HepG2 (cell line): ENCODE results near the gene TBC1D1. TPM values are rescaled to one million over a fixed set of nuclear protein-coding genes. Genes with fewer than 3 reads are reported as not detected.

Experiments used
- DMTF1 ChIP-seq: sonication (generic); formaldehyde crosslinking; IDR thresholded peaks from 2 replicates; pipeline ENCODE4 v1.4.0; 2020; ENCODE audit warnings: mild to moderate bottlenecking, missing genetic modification reagents
- ELF4 ChIP-seq: sonication (generic); formaldehyde crosslinking; IDR thresholded peaks from 2 replicates; pipeline ENCODE4 v1.5.0; 2020; ENCODE audit warnings: missing genetic modification reagents, mild to moderate bottlenecking, moderate library complexity, borderline replicate concordance
- GABPA ChIP-seq, 2 experiments: IDR thresholded peaks; 2 replicates each; pipeline ENCODE4 v1.6.1; 2011 to 2016; ENCODE audit warnings: low read depth in 2 of 2, low read length in 1 of 2, missing biosample characterization in 1 of 2, missing genetic modification characterization in 1 of 2
- HNF1B ChIP-seq: sonication (generic); formaldehyde crosslinking; IDR thresholded peaks from 2 replicates; pipeline ENCODE4 v1.5.1; 2020; ENCODE audit warnings: mild to moderate bottlenecking, moderate library complexity, missing genetic modification reagents
- KDM6A ChIP-seq: IDR thresholded peaks from 2 replicates; pipeline ENCODE4 v1.6.1; 2016; ENCODE audit warnings: low read depth
- MBD4 ChIP-seq: IDR thresholded peaks from 2 replicates; pipeline ENCODE4 v1.6.1; 2012; ENCODE audit warnings: low read length, inconsistent platforms, borderline replicate concordance
- MTF2 ChIP-seq: sonication (generic); formaldehyde crosslinking; IDR thresholded peaks from 2 replicates; pipeline ENCODE4 v1.5.0; 2020; ENCODE audit warnings: missing genetic modification reagents, borderline replicate concordance
- MXD4 ChIP-seq: IDR thresholded peaks from 2 replicates; pipeline ENCODE4 v1.6.1; 2016; ENCODE audit warnings: mild to moderate bottlenecking, missing biosample characterization, missing genetic modification reagents
- NCOA1 ChIP-seq: sonication (generic); formaldehyde crosslinking; IDR thresholded peaks from 2 replicates; pipeline ENCODE4 v1.9.0; 2021; ENCODE audit warnings: missing genetic modification reagents
- NR2F6 ChIP-seq, 2 experiments: IDR thresholded peaks; 2 replicates each; pipeline ENCODE4 v1.6.1; 2016; ENCODE audit warnings: antibody characterized with exemption in 1 of 2, mild to moderate bottlenecking in 1 of 2
- PLSCR1 ChIP-seq: sonication (generic); formaldehyde crosslinking; IDR thresholded peaks from 2 replicates; pipeline ENCODE4 v1.5.0; 2020; ENCODE audit warnings: missing genetic modification reagents, mild to moderate bottlenecking, borderline replicate concordance
- SP1 ChIP-seq, 2 experiments: fragments of 450-650 bp in 1 of 2; sonication (generic) in 1 of 2; formaldehyde crosslinking in 1 of 2; IDR thresholded peaks; 2 replicates each; pipeline versions ENCODE4 v1.4.0 to v1.6.1; 2016 to 2020; ENCODE audit warnings: missing genetic modification reagents in 1 of 2
- SP140L ChIP-seq: sonication (generic); formaldehyde crosslinking; IDR thresholded peaks from 2 replicates; pipeline ENCODE4 v1.4.0; 2020; ENCODE audit warnings: missing genetic modification reagents, borderline replicate concordance
- TBL1XR1 ChIP-seq: fragments of 150-350 bp; IDR thresholded peaks from 2 replicates; pipeline ENCODE4 v1.6.1; 2014; ENCODE audit warnings: borderline replicate concordance, low read length; ENCODE audit not compliant: partially characterized antibody
- TMF1 ChIP-seq: sonication (generic); formaldehyde crosslinking; IDR thresholded peaks from 2 replicates; pipeline ENCODE4 v1.8.1; 2022; ENCODE audit warnings: low read depth, missing genetic modification reagents
- ZBTB3 ChIP-seq: sonication (generic); formaldehyde crosslinking; IDR thresholded peaks from 2 replicates; pipeline ENCODE4 v1.4.0; 2020; ENCODE audit warnings: low read depth, mild to moderate bottlenecking, moderate library complexity, missing genetic modification reagents, borderline replicate concordance
- ZBTB38 ChIP-seq: sonication (generic); formaldehyde crosslinking; IDR thresholded peaks from 2 replicates; pipeline ENCODE4 v1.5.1; 2020; ENCODE audit warnings: mild to moderate bottlenecking, missing genetic modification reagents
- ZFP82 ChIP-seq: sonication (generic); formaldehyde crosslinking; IDR thresholded peaks from 2 replicates; pipeline ENCODE4 v1.5.1; 2020; ENCODE audit warnings: mild to moderate bottlenecking, missing genetic modification reagents, borderline replicate concordance
- ZNF331 ChIP-seq: sonication (generic); formaldehyde crosslinking; IDR thresholded peaks from 2 replicates; pipeline ENCODE4 v1.4.0; 2020; ENCODE audit warnings: missing genetic modification reagents
- ZNF333 ChIP-seq: sonication (generic); formaldehyde crosslinking; IDR thresholded peaks from 2 replicates; pipeline ENCODE4 v1.4.0; 2020; ENCODE audit warnings: mild to moderate bottlenecking, missing genetic modification reagents, borderline replicate concordance
- ZNF343 ChIP-seq: sonication (generic); formaldehyde crosslinking; IDR thresholded peaks from 2 replicates; pipeline ENCODE4 v1.4.0; 2020; ENCODE audit warnings: mild to moderate bottlenecking, missing genetic modification reagents
- ZNF431 ChIP-seq: sonication (generic); formaldehyde crosslinking; IDR thresholded peaks from 2 replicates; pipeline ENCODE4 v1.9.0; 2022; ENCODE audit warnings: missing genetic modification reagents, low read depth, mild to moderate bottlenecking, borderline replicate concordance
- ZNF619 ChIP-seq: sonication (generic); formaldehyde crosslinking; IDR thresholded peaks from 2 replicates; pipeline ENCODE4 v1.4.0; 2020; ENCODE audit warnings: mild to moderate bottlenecking, missing genetic modification reagents
- polyA plus RNA-seq, 8 experiments: library from polyadenylated mRNA; depleted of rRNA in 3 of 8; stranded (reverse) in 7 of 8; unstranded in 1 of 8; fragments of >200 nt; fragmentation: Illumina TruSeq in 4 of 8; extraction: Trizol in 4 of 8; gene quantifications; 2 replicates each; pipeline versions ENCODE4 v1.2.1 to v1.2.3, GENCODE V29; 2011 to 2016; ENCODE audit warnings: low read depth in 4 of 8, missing spikeins in 1 of 8, mixed read lengths in 1 of 8; ENCODE audit not compliant: insufficient read depth in 1 of 8
- total RNA-seq, 5 experiments: library from RNA; depleted of rRNA; stranded (reverse); fragments of >200 nt; fragmentation: Illumina TruSeq; extraction: Trizol; gene quantifications; 2 replicates each; pipeline ENCODE4 v1.2.3, GENCODE V29; 2016; ENCODE audit warnings: low read depth in 1 of 5

Gene TBC1D1
- total and polyA plus RNA-seq, 2 of the 13 experiments (the other 11 are each of a cell fraction or from before 2014, with no cell fraction given): 37.3 to 62.8 TPM

GRCh38 chr4:38132843-38133662, 242.2 kb downstream of the TBC1D1 start (continued):
- TF ChIP-seq PLSCR1 (CRISPR knock-in tag): peak; percentile 73; the same call in 1 of the 2 replicates
- peak; percentile 98 for TF ChIP-seq KDM6A (CRISPR knock-in tag)
- no peak for TF ChIP-seq ZNF619 (CRISPR knock-in tag)
- no peak for TF ChIP-seq ELF4
- TF ChIP-seq ZBTB38: no peak; the same call in 1 of the 2 replicates
- no peak for TF ChIP-seq MXD4 (CRISPR knock-in tag)
- TF ChIP-seq ZNF331 (CRISPR knock-in tag): peak; percentile 94
- peak; percentile 100 for TF ChIP-seq HNF1B (CRISPR knock-in tag)
- no peak for TF ChIP-seq GABPA (IDR thresholded peaks at IDR 0.05; ENCODE audit: low read depth, low read length)
- peak; percentile 69 for TF ChIP-seq GABPA (CRISPR knock-in tag; IDR thresholded peaks at IDR 0.05; ENCODE audit: low read depth)
- peak; percentile 100 for TF ChIP-seq NCOA1
- TF ChIP-seq DMTF1: no peak
- TF ChIP-seq MBD4: peak; percentile 99
- no peak for TF ChIP-seq MTF2
- TF ChIP-seq SP140L (CRISPR knock-in tag): no peak
- no peak for TF ChIP-seq SP1 (IDR thresholded peaks at IDR 0.05)
- TF ChIP-seq SP1 (CRISPR knock-in tag; IDR thresholded peaks at IDR 0.05): no peak
- peak; percentile 100 for TF ChIP-seq NR2F6 (IDR thresholded peaks at IDR 0.05)
- TF ChIP-seq NR2F6 (CRISPR knock-in tag; IDR thresholded peaks at IDR 0.05): peak; percentile 99
- no peak for TF ChIP-seq ZNF333 (CRISPR knock-in tag)
- peak; percentile 80; the same call in 1 of the 2 replicates for TF ChIP-seq ZNF431
- TF ChIP-seq TBL1XR1: peak; percentile 96
- no peak for TF ChIP-seq ZBTB3
- TF ChIP-seq ZFP82: no peak
- 0 out of 2 replicates have a peak, but pooled peaks have one; percentile 17 for TF ChIP-seq ZNF343 (CRISPR knock-in tag)
- no peak for TF ChIP-seq TMF1 (CRISPR knock-in tag)
